ENCODE measurements around the gene ZNF891. TPM values are rescaled to one million over a fixed set of nuclear protein-coding genes. Genes with fewer than 3 reads are reported as not detected.

Gene ZNF891
- total RNA-seq, 1 experiment from 2014 or later = 0.10 TPM

DNA sequence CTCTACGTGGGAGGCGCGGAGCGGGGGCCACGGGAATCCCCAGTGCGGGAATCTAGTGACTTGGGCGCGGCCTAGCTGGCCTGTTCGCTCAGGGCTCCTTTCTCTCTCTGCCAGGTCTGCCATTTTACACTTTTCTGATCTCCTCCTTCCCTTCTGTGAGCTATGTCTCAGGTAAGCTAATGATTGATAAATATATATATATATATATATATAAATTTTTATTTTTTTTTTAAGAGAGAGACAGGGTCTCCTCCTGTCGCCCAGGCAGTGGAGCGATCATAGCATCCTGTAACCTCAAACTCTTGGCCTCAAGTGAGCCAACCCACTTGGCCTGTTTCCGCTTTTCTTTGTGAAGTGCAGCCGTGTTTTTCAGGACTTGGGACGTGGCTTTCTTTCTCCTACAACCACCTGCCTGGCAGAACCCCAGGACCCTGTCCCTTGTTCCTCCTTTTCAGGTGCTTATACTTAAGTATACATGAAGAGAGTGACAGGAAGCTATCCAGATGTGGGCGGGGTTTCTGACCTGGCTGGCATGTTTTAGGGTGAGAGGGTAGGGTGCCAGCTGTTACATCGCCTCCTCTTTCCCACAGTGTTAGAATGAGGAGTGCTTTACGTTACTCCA, 48.8 kb downstream of the ZNF891 start:
- Histone ChIP-seq H3K9me3 (peaks cover 29% of the 10 kb centered on the region), H3K4me3 (no peak overlapping the region)

DNA sequence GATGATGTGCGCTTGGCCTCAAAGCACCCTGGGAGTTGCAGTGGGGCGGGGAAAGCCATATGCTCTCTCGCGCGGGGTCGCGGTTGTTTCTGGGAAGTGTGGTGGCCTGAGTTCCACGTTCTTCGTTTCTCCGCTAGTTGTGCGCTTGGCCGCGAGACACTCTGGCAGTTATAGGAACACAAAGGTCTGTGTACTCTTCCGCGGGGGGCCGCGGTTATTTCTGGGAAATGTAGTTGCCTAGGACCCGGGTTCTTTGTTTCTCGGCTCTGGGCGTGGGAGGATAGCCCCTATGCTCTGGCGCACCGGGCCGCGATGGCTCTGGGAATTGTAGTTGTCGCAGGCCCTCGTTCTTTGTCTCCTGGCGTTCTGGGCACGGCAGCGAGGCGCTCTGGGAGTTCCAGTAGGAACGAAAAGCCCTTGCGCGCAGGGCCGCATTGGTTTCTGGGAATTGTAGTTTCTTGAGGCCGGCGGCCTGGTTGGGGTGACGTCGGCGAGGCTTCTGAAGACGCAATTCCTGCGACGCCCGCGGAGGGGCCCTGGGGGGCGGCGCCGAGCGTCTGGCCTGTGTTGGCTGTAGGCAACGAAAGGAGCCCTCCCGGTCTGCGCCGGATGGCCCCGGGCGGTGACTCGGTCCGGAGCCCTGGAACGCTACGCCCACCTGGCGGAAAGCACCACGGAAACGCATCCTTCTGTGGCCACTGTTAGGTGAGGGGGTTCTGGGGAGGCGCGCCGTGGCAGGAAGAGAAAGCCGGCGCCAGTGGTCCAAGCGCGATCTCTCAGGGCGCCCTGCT, 49.5 kb downstream of the ZNF891 start, which contains the start of gene ZNF140:
TSS of gene ZNF140 (plus strand) at position 556 of the 791 bp plus-strand sequence. CDS start 398 bp downstream, outside the sequence.
- Histone ChIP-seq H3K9me3 (peaks cover 29% of the 10 kb centered on the region), H3K27me3 (no peaks in the 10 kb centered on the region), H3K36me3 (no peaks in the 10 kb centered on the region), H3K4me3 (peak within 1 kb of the TSS; percentile 29)
- DNase-seq = peak; percentile 34

More for the DNA sequence above, 48.8 kb downstream of the ZNF891 start:
- Histone ChIP-seq H3K36me3 (no peaks in the 10 kb centered on the region), H3K27me3 (no peaks in the 10 kb centered on the region)
- no peak for DNase-seq

DNA sequence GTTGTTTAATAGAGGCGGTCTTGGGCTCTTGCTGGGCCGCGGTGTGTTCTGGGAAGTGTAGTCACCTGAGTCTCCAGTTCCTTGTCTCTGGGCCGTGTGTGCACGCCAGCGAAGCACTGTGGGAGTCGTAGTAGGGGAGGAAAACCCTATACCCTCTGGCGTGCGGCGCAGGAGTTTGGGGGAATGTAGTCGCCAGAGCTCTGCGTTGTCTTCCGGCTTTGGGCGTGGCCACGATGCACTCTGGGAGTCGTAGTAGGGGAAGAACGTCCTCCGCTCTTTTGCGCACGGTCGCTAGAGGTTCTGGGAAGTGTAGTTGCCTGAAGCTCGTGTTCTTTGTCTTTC, 50.1 kb downstream of the ZNF891 start:
- H3K36me3 ChIP-seq = no peaks in the 10 kb centered on the region
- H3K27me3 ChIP-seq = no peaks in the 10 kb centered on the region
- H3K4me3 ChIP-seq = peak overlapping the region; percentile 29
- peaks cover 29% of the 10 kb centered on the region for H3K9me3 ChIP-seq
- peak; percentile 48 for DNase-seq

DNA sequence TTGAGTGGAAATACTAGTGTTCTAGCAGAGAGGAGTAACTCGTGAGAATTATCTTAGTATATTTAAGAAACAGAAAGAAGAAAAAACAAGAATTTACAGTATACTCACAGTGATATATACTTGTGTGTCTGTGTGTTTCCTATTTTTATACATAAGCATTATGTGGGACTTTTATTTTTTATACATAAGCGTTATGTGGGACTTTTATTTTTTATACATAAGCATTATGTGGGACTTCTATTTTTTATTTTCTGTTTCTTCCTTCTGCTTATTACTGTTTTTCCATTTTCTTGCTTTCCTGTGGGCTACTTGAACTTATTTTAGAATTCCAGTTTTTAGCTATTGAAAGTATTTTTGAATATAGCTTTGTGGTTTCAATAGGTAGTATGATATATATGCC, 56.2 kb downstream of the ZNF891 start:
- DNase-seq = no peak
- peaks cover 20% of the 10 kb centered on the region for H3K9me3 ChIP-seq
- H3K27me3 ChIP-seq = no peaks in the 10 kb centered on the region
- no peak overlapping the region for H3K4me3 ChIP-seq
- H3K36me3 ChIP-seq = no peaks in the 10 kb centered on the region

DNA sequence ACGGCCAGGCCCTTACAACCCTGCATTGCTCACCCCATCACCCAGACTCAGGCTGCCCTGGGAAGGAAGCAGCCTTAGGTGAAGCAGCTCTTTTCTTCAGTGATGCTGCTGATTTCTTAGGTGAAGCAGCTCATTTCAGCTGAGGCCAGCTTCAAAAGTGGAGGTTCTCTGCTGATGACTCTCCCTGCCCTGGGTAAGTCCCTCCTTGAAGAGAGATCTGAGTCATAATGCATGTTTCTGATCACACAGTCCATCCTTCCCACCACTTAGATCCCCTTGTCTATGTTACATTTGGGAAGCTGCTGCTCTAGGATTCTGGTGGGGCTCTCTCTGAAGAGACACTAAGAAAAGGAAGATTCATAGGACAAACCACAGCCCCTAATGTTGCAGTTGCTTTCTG, 66.5 kb downstream of the ZNF891 start:
- H3K9me3 ChIP-seq = peaks cover 47% of the 10 kb centered on the region
- H3K27me3 ChIP-seq = no peaks in the 10 kb centered on the region
- H3K4me3 ChIP-seq = no peak overlapping the region
- H3K36me3 ChIP-seq = peaks cover 20% of the 10 kb centered on the region
- no peak for DNase-seq

DNA sequence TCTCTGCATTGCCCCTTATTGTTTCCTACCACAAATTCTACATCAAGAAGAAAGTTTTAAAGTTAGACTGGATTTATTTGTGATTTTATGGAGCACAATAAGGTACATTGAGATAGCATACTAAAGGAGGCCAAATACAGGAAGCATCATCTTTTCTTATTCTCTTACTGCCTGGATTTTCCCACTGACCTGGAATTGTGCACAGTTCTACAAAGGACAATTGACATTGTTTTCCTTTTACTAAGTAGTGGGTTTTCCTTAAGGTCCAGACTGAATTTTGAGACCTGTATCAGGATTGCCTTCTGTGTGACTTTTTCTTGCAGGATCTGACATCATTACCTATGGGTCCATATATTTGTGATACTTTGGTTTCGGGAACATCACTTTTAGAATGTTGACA, 68.1 kb downstream of the ZNF891 start:
- no peak for DNase-seq
- H3K9me3 ChIP-seq = peaks cover 63% of the 10 kb centered on the region
- H3K4me3 ChIP-seq = no peak overlapping the region
- no peaks in the 10 kb centered on the region for H3K27me3 ChIP-seq
- peaks cover 35% of the 10 kb centered on the region for H3K36me3 ChIP-seq

DNA sequence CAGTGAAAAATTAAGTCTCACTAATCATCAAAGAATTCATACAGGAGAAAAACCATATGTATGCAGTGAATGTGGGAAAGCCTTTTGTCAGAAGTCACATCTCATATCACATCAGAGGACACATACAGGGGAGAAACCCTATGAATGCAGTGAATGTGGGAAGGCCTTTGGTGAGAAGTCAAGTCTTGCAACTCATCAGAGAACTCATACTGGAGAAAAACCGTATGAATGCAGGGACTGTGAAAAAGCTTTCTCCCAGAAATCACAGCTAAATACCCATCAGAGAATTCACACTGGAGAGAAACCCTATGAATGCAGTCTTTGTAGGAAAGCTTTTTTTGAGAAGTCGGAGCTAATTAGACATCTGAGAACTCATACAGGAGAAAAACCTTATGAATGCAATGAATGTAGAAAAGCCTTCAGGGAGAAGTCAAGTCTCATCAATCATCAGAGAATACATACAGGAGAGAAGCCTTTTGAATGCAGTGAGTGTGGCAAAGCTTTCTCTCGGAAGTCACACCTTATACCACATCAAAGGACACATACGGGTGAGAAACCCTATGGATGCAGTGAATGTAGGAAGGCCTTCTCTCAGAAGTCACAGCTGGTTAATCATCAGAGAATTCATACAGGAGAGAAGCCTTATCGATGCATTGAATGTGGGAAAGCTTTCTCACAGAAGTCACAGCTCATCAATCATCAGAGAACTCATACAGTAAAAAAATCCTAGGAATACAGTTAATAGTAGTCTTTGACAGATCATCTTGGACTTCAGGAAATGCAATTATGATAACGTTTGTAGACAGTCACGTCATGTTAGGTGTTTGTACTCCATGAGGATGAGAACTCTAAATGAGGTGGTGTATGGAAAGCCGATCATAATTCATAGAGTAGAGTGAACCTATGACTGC, 71.6 kb downstream of the ZNF891 start:
- Histone ChIP-seq H3K9me3 (peaks cover 87% of the 10 kb centered on the region), H3K4me3 (no peak overlapping the region), H3K36me3 (peaks cover 54% of the 10 kb centered on the region), H3K27me3 (no peaks in the 10 kb centered on the region)
- no peak for DNase-seq

DNA sequence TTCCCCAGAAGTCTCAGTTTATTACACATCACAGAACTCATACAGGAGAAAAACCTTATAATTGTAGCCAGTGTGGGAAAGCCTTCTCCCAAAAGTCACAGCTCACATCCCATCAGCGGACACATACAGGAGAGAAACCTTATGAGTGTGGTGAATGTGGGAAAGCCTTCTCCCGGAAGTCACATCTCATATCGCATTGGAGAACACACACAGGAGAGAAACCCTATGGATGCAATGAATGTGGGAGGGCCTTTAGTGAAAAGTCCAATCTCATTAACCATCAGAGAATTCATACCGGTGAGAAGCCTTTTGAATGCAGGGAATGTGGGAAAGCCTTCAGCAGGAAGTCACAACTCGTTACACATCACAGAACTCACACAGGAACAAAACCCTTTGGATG, 72.6 kb downstream of the ZNF891 start:
- Histone ChIP-seq H3K4me3 (no peak overlapping the region), H3K9me3 (peaks cover 88% of the 10 kb centered on the region), H3K36me3 (peaks cover 64% of the 10 kb centered on the region), H3K27me3 (no peaks in the 10 kb centered on the region)
- no peak for DNase-seq

Other genes with a start within 250 kb of the ZNF891 start
- 12.6 and 33.3 TPM in 2 replicates for gene CHFR, start 242.7 kb downstream of the ZNF891 start, total RNA-seq (2014; rRNA removed; shearing (Covaris generic); ENCODE audit: low replicate concordance)
- 3.9 and 6.0 TPM in 2 replicates for gene ZNF605, start 174.0 kb downstream of the ZNF891 start, total RNA-seq (2014; rRNA removed; shearing (Covaris generic); ENCODE audit: low replicate concordance)
- 10.5 and 10.9 TPM in 2 replicates for gene ZNF26, start 143.9 kb downstream of the ZNF891 start, total RNA-seq (2014; rRNA removed; shearing (Covaris generic); ENCODE audit: low replicate concordance)
- 4.8 and 7.3 TPM in 2 replicates for gene ZNF84, start 92.8 kb downstream of the ZNF891 start, total RNA-seq (2014; rRNA removed; shearing (Covaris generic); ENCODE audit: low replicate concordance)
- 0.26 TPM in 1 of 2 replicates, not detected in the other for gene ZNF140, start 49.4 kb downstream of the ZNF891 start, total RNA-seq (2014; rRNA removed; shearing (Covaris generic); ENCODE audit: low replicate concordance)
- 0.43 and 18.2 TPM in 2 replicates for gene ZNF10, start 353 bp upstream of the ZNF891 start, total RNA-seq (2014; rRNA removed; shearing (Covaris generic); ENCODE audit: low replicate concordance)
- gene ZNF268, start 51.2 kb upstream of the ZNF891 start, total RNA-seq (2014; rRNA removed; shearing (Covaris generic); ENCODE audit: low replicate concordance) = 9.2 and 24.4 TPM in 2 replicates
- not detected in 2 replicates for gene ANHX, start 105.6 kb upstream of the ZNF891 start, total RNA-seq (2014; rRNA removed; shearing (Covaris generic); ENCODE audit: low replicate concordance)